Measurements from ENCODE around the gene PIGR.

GRCh38 chr1:206949208-206949607, 2.9 kb upstream of the PIGR start:
- TF ChIP-seq MAX (IDR thresholded peaks at IDR 0.05) (no peak), BACH1 (IDR thresholded peaks at IDR 0.05; ENCODE audit: low read length) (no peak), POLR2A (IDR thresholded peaks at IDR 0.05; ENCODE audit: control extremely low read depth in 1 of 2, low read depth in 2 of 2, low read length in 2 of 2) (no peak), CTCF (IDR thresholded peaks at IDR 0.05; ENCODE audit: control extremely low read depth in 1 of 3, insufficient read depth in 1 of 3, low read depth in 1 of 3, low read length in 3 of 3) (no peak), ZNF274 (IDR thresholded peaks at IDR 0.05; ENCODE audit: borderline replicate concordance, extremely low read depth, low read length) (no peak), SP1 (IDR thresholded peaks at IDR 0.05; ENCODE audit: low read depth, low read length) (no peak), EP300 (IDR thresholded peaks at IDR 0.05; ENCODE audit: borderline replicate concordance in 1 of 2, low read depth in 2 of 2, low read length in 2 of 2) (no peak), KDM5A (IDR thresholded peaks at IDR 0.05; ENCODE audit: low read length) (no peak)
- TF ChIP-seq, protein P1, sequence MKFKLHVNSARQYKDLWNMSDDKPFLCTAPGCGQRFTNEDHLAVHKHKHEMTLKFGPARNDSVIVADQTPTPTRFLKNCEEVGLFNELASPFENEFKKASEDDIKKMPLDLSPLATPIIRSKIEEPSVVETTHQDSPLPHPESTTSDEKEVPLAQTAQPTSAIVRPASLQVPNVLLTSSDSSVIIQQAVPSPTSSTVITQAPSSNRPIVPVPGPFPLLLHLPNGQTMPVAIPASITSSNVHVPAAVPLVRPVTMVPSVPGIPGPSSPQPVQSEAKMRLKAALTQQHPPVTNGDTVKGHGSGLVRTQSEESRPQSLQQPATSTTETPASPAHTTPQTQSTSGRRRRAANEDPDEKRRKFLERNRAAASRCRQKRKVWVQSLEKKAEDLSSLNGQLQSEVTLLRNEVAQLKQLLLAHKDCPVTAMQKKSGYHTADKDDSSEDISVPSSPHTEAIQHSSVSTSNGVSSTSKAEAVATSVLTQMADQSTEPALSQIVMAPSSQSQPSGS (IDR thresholded peaks at IDR 0.05; ENCODE audit: low read length): no peak
